Hepatocyte (in vitro differentiated cells): Measurements from ENCODE around the gene ENTPD2.

ENCODE experiments used
- EZH2 ChIP-seq: fragments of 200-600 bp; sonication (generic); IDR thresholded peaks from 2 replicates; pipeline ENCODE4 v1.6.1; 2016; ENCODE audit warnings: antibody characterized with exemption, mild to moderate bottlenecking, borderline replicate concordance
- TF ChIP-seq, protein P1 (sequence below): fragments of 200-600 bp; sonication (generic); IDR thresholded peaks from 2 replicates; pipeline ENCODE4 v1.5.1; 2016; ENCODE audit warnings: antibody characterized with exemption, mild to moderate bottlenecking; ENCODE audit not compliant: poor library complexity

DNA sequence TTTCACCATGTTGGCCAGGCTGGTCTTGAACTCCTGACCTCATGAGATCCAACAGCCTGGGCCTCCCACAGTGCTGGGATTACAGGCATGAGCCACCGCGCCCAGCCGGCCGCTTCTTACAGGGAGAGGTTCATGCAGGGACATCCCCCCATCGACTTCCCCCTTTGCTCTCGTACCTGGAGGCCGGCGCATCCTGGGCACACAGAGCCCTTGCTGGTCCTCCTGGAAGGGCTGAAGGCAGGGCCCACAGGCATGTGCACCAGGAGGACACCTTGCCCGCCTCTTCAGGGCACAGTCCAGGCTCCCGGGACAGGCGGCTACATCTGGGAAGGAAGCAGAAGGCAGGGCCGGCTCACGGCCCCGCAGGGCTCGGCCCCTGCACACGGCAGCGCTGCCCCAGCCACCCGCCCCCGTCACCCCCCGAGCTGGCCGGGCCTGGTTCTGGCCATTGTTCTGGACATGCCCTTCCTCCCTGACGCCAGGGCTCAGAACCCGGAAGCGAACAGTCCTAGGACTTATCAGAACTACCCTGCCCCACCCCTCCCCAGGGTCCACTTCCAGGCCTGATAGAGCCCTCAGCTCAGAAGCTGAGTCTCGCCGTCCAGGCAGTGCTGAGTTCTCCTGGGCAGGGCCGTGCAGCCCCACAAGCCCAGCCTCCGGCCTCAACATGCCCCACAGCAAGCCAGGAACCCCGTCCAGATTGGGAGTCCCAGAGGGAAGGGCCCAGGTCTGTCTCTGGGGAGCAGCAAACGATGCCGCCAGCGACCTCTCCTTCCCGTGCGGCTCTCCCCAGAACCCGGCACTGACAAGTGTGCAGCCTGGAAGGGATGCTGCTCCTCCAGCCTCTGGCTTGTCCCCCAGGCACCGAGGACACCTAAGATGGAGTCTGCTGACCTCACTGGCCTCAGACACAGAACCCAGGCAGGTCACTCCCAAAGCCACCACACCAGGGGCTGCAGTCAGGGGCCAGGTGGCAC lies 10.8 kb downstream of the ENTPD2 start:
- TF ChIP-seq, protein P1, sequence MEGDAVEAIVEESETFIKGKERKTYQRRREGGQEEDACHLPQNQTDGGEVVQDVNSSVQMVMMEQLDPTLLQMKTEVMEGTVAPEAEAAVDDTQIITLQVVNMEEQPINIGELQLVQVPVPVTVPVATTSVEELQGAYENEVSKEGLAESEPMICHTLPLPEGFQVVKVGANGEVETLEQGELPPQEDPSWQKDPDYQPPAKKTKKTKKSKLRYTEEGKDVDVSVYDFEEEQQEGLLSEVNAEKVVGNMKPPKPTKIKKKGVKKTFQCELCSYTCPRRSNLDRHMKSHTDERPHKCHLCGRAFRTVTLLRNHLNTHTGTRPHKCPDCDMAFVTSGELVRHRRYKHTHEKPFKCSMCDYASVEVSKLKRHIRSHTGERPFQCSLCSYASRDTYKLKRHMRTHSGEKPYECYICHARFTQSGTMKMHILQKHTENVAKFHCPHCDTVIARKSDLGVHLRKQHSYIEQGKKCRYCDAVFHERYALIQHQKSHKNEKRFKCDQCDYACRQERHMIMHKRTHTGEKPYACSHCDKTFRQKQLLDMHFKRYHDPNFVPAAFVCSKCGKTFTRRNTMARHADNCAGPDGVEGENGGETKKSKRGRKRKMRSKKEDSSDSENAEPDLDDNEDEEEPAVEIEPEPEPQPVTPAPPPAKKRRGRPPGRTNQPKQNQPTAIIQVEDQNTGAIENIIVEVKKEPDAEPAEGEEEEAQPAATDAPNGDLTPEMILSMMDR, result no peak
- TF ChIP-seq EZH2, result no peak
